PC-3 (cell line): Measurements from ENCODE around the gene TANC1. TPM values are rescaled to one million over a fixed set of nuclear protein-coding genes. Genes with fewer than 3 reads are reported as not detected.

ENCODE experiments used
- ATAC-seq: fragments of 200-7000 bp; cut with Tn5 transposase; 2 replicates; pipeline ENCODE4 v1.9.1; 2020; ENCODE audit warnings: mild to moderate bottlenecking, moderate library complexity
- BruUV-seq: library from RNA; stranded (reverse); fragments of 400-500 nt; replicated peaks from 2 replicates; lab custom pipeline; 2021; lab: Mats Ljungman, UMichigan
- CTCF ChIA-PET: fragments of 300-600 bp; sonication (Branson Sonifier 250); formaldehyde crosslinking; loops from one replicate; lab custom pipeline; 2022; ENCODE audit warnings: antibody characterized with exemption; lab: Charles Lee
- POLR2A ChIA-PET: fragments of 300-600 bp; sonication (Branson Sonifier 250); formaldehyde crosslinking; loops from one replicate; lab custom pipeline; 2022; ENCODE audit warnings: antibody characterized with exemption; ENCODE audit not compliant: unreplicated experiment; lab: Charles Lee
- DNase-seq: peaks from one replicate; pipeline ENCODE4 v3.0.0-alpha.2; 2015
- H2AFZ ChIP-seq: fragments of 300-600 bp; sonication (generic); 2 replicates; pipeline ENCODE4 v1.6.0; 2016; ENCODE audit warnings: antibody characterized with exemption, low read length
- H3F3A ChIP-seq: fragments of 300-600 bp; sonication (generic); one replicate; pipeline ENCODE4 v1.6.0; 2017; ENCODE audit warnings: antibody characterized with exemption, low read length, control low read depth, mild to moderate bottlenecking; ENCODE audit not compliant: unreplicated experiment
- H3K27ac ChIP-seq: fragments of 300-600 bp; sonication (generic); 2 replicates; pipeline ENCODE4 v1.5.1; 2016; ENCODE audit warnings: mild to moderate bottlenecking, low read length
- H3K27me3 ChIP-seq: fragments of 300-600 bp; sonication (generic); 2 replicates; pipeline ENCODE4 v1.6.1; 2016; ENCODE audit warnings: low read length, mixed read lengths
- H3K36me3 ChIP-seq: fragments of 300-600 bp; sonication (generic); 2 replicates; pipeline ENCODE4 v1.6.1; 2016; ENCODE audit warnings: low read depth, mixed run types, low read length, mixed read lengths
- H3K4me1 ChIP-seq: fragments of 300-600 bp; sonication (generic); 2 replicates; pipeline ENCODE4 v1.5.1; 2016; ENCODE audit warnings: low read length; ENCODE audit not compliant: insufficient read depth
- H3K4me2 ChIP-seq: fragments of 300-600 bp; sonication (generic); 2 replicates; pipeline ENCODE4 v1.6.0; 2016; ENCODE audit warnings: low read length
- H3K4me3 ChIP-seq: fragments of 300-600 bp; sonication (generic); 2 replicates; pipeline ENCODE4 v1.5.1; 2016; ENCODE audit warnings: mild to moderate bottlenecking, low read length, mixed read lengths
- H3K79me2 ChIP-seq: fragments of 300-600 bp; sonication (generic); 2 replicates; pipeline ENCODE4 v1.6.1; 2017; ENCODE audit warnings: low read length, mixed read lengths
- H3K9ac ChIP-seq: fragments of 300-600 bp; sonication (generic); 2 replicates; pipeline ENCODE4 v1.6.0; 2016; ENCODE audit warnings: mild to moderate bottlenecking, low read length
- H3K9me2 ChIP-seq: fragments of 300-600 bp; sonication (generic); replicated peaks from 2 replicates; pipeline ENCODE4 v1.6.1; 2016; ENCODE audit warnings: mixed run types, low read length, mixed read lengths
- H3K9me3 ChIP-seq: fragments of 300-600 bp; sonication (generic); 2 replicates; pipeline ENCODE4 v1.6.1; 2016; ENCODE audit warnings: low read length, mixed read lengths
- H4K20me1 ChIP-seq: fragments of 300-600 bp; sonication (generic); 2 replicates; pipeline ENCODE4 v1.6.1; 2016; ENCODE audit warnings: low read length, mixed read lengths
- CTCF ChIP-seq: fragments of 300-600 bp; sonication (generic); conservative IDR thresholded peaks from 2 replicates; pipeline ENCODE4 v1.5.1; 2017; ENCODE audit warnings: antibody characterized with exemption, low read depth, mild to moderate bottlenecking, low read length
- EZH2 ChIP-seq: fragments of 300-600 bp; sonication (generic); IDR thresholded peaks from one replicate; pipeline ENCODE4 v1.6.1; 2017; ENCODE audit warnings: antibody characterized with exemption, mild to moderate bottlenecking, low read length; ENCODE audit not compliant: unreplicated experiment
- EZH2phosphoT487 ChIP-seq: fragments of 300-600 bp; sonication (generic); IDR thresholded peaks from 2 replicates; pipeline ENCODE4 v1.6.1; 2018; ENCODE audit warnings: mild to moderate bottlenecking, antibody characterized with exemption, low read length, borderline replicate concordance
- intact Hi-C: fragments of 100-400 bp; cut with micrococcal nuclease; formaldehyde crosslinking; loops from 2 replicates; pipeline ENCODE4 v1.9.0; 2023
- total RNA-seq: library from RNA; depleted of rRNA; stranded (reverse); fragments of >200 nt; gene quantifications from 2 replicates; pipeline ENCODE4 v1.2.3, GENCODE V29; 2014

TANC1 gene
- total RNA-seq, 1 experiment from 2014 or later, result 17.6 TPM

GRCh38 chr2:158926478-158926948, 41.9 kb upstream of the TANC1 start:
- Histone ChIP-seq H3K79me2 (no peaks in the 10 kb centered on the region), H2AFZ (peak overlapping the region; percentile 42), H3K9me2 (no peaks in the 10 kb centered on the region), H3K4me3 (peak overlapping the region; percentile 27; the same call in 1 of the 2 replicates), H3F3A (no peaks in the 10 kb centered on the region), H3K27me3 (no peaks in the 10 kb centered on the region), H3K9ac (no peak overlapping the region), H3K4me2 (peak overlapping the region; percentile 77), H3K36me3 (no peaks in the 10 kb centered on the region), H4K20me1 (no peaks in the 10 kb centered on the region), H3K27ac (peak overlapping the region; percentile 38), H3K4me1 (peaks cover 45% of the 10 kb centered on the region), H3K9me3 (no peaks in the 10 kb centered on the region)
- no peak for TF ChIP-seq CTCF
- no peak for TF ChIP-seq EZH2phosphoT487
- no peak for TF ChIP-seq EZH2
- DNase-seq (peak; percentile 79), ATAC-seq (peak; percentile 66)
- no TSS peak for BruUV-seq
- CTCF ChIA-PET, result no interaction called here
- POLR2A ChIA-PET, result interaction anchor here (0.6 kb wide), 1 partner anchor 39 kb away, joined by 10 read pairs; no protein-coding TSS in a partner anchor
- intact Hi-C loops, result no loop called here

GRCh38 chr2:158928515-158928914, 39.9 kb upstream of the TANC1 start:
- intact Hi-C loops, result no loop called here
- no TSS peak for BruUV-seq
- Histone ChIP-seq H3K79me2 (no peaks in the 10 kb centered on the region), H3K9me2 (no peaks in the 10 kb centered on the region), H4K20me1 (no peaks in the 10 kb centered on the region), H3K9me3 (no peaks in the 10 kb centered on the region), H3F3A (no peaks in the 10 kb centered on the region), H3K27ac (no peak overlapping the region), H3K9ac (no peak overlapping the region), H3K4me2 (no peak overlapping the region), H3K27me3 (no peaks in the 10 kb centered on the region), H3K4me1 (peaks cover 36% of the 10 kb centered on the region), H2AFZ (no peak overlapping the region), H3K4me3 (no peak overlapping the region), H3K36me3 (no peaks in the 10 kb centered on the region)
- CTCF ChIA-PET, result no interaction called here
- POLR2A ChIA-PET, result no interaction called here
- ATAC-seq (no peak), DNase-seq (no peak)
- TF ChIP-seq CTCF (no peak), EZH2phosphoT487 (no peak), EZH2 (no peak)

- Histone ChIP-seq H3K4me3 (no peak overlapping the region), H3K9me2 (no peaks in the 10 kb centered on the region), H3K36me3 (no peaks in the 10 kb centered on the region), H3K79me2 (no peaks in the 10 kb centered on the region), H3K9ac (no peak overlapping the region), H4K20me1 (no peaks in the 10 kb centered on the region), H3K4me2 (no peak overlapping the region), H3K4me1 (peaks cover 32% of the 10 kb centered on the region), H2AFZ (no peak overlapping the region), H3K9me3 (no peaks in the 10 kb centered on the region), H3K27ac (no peak overlapping the region), H3F3A (no peaks in the 10 kb centered on the region), H3K27me3 (no peaks in the 10 kb centered on the region)
- ChIA-PET POLR2A (no interaction called here), CTCF (no interaction called here)
- no TSS peak for BruUV-seq
- DNase-seq (peak; percentile 38), ATAC-seq (no peak)
- intact Hi-C loops, result no loop called here
- TF ChIP-seq EZH2, result no peak
- TF ChIP-seq EZH2phosphoT487, result no peak
- TF ChIP-seq CTCF, result no peak
These were observed 39.5 kb upstream of the TANC1 start for GRCh38 chr2:158928965-158929364.
